LNCAP (cell line): ENCODE measurements around the gene PCCB.

Source experiments
- CTCF ChIP-seq: fragments of 450-650 bp; IDR thresholded peaks from 2 replicates; pipeline ENCODE4 v1.5.1; 2017; ENCODE audit warnings: mild to moderate bottlenecking

PCCB gene

GRCh38 chr3:136267235-136267634 is 17.1 kb downstream of the PCCB start:
- TF ChIP-seq CTCF = no peak

GRCh38 chr3:136270179-136270578 is 20.0 kb downstream of the PCCB start:
- no peak for TF ChIP-seq CTCF

GRCh38 chr3:136276049-136276755 is 26.1 kb downstream of the PCCB start:
- TF ChIP-seq CTCF = no peak

- no peak for TF ChIP-seq CTCF
Observed at GRCh38 chr3:136277115-136277514, 27.0 kb downstream of the PCCB start.

GRCh38 chr3:136277634-136278033 is 27.5 kb downstream of the PCCB start:
- TF ChIP-seq CTCF = no peak

- no peak for TF ChIP-seq CTCF
Observed at GRCh38 chr3:136279092-136279491, 29.0 kb downstream of the PCCB start.

GRCh38 chr3:136280961-136281360 is 30.8 kb downstream of the PCCB start:
- no peak for TF ChIP-seq CTCF
